Dedifferentiated amniotic fluid mesenchymal stem cell (primary cell): ENCODE results near the gene GJB6.
"Not testable (repeated sequence)": the region's sequence is repeated elsewhere in the genome, so short reads cannot be mapped to it uniquely, and the experiment has no call there.

Experiments
- DNase-seq: peaks from one replicate; pipeline ENCODE4 v3.0.0-alpha.2; 2016; ENCODE audit errors: extremely low spot score

Gene GJB6

DNA sequence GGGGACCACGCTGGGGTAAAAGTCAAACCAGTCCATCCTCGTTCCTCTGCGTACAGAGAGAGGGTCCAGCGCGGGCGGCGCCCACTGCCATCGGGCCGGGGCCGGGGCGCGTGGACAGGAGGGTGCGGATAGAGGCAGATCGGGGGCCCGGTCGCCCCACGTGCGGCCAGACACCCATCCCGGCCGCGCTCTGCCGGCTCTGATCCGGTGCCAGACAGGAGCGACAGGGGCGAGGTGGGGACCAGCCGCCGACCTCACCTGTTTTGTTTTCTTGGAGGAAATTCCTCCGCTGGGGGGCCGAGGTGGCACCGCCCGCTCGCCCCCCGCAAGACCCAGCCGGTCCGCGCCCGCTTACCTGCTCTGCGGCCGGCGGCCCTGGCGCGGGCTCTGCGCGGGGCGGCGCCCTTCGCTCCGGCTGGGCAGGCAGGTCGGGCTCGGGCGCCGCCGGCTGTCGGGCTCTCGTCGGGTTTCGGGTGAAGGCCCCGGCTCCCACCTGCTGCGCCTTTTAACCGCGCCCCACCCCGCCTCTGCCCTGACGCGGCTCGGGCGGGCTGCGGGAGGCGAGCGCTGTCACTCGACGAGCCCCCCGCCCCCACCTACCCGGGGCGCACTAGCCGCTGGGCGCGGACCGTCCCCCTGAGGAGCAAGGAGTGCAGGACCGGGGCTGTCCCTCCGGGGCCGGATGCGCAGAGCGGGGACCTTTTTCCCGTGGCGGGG lies at the start of gene GJB6:
GJB6 (minus strand) TSS at position 481 of the 717 bp plus-strand sequence. CDS start 8,839 bp downstream, outside the sequence.
- DNase-seq: no peak

DNA sequence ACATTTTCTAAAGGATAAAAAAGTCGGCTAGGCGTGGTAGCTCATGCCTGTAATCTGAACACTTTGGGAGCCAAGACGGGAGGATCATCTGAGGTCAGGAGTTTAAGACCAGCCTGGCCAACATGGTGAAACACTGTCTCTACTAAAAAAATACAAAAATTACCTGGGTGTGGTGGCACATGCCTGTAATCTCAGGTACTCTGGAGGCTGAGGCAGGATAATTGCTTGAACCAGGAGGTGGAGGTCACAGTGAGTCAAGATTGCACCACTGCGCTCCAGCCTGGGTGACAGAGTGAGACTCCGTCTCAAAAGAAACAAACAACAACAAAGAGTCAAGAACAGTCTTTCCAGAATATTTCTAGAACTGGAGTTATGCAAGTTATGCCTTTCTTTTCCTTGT lies 44.8 kb upstream of the GJB6 start:
- DNase-seq: not testable (repeated sequence)

DNA sequence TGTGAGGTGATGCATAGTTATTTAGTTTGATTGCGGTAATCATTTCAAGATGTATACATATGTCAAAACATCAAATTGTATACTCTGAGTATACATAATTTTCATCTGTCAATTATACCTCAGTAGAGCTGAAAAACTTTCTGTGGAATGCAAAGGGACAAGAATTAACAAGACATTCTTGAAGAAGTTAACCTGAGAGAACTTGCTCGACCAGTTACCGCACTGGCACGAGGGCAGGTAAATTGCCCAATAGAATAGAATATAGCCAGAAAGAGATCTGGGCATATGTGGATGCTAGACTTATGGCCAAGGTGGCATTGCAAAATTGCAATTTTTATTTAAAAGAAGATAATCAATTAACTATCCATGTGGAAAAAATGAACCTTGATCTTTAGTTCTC lies 42.3 kb upstream of the GJB6 start:
- DNase-seq: no peak

DNA sequence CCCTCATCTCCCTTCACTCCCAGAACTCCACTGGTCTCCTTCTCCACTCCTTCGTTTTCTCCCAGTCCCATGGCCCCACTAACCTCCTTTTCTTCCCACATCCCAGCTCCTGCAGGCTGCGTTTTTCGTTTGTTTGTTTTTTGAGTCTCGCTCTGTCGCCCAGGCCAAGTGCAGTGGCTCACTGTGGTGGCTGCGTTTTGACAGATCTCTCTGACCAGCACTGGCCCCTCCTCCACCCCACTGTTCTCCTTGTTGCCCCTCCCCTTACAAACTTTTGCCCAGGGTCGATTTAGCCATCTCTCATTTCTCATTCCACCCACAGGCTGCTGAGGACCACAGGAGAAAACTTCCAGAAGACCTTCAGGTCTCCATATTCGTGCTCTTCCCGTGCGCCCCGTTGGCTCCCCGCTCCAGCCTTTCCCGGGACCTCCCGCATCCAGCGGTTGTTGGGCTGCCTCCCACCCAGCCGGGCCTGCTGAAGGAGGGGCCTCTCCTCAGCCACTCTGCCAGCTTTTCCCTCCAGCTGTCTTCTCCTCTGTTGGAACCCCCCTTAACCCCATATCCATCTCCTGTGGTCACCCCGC lies 40.6 kb upstream of the GJB6 start:
- DNase-seq: no peak

DNA sequence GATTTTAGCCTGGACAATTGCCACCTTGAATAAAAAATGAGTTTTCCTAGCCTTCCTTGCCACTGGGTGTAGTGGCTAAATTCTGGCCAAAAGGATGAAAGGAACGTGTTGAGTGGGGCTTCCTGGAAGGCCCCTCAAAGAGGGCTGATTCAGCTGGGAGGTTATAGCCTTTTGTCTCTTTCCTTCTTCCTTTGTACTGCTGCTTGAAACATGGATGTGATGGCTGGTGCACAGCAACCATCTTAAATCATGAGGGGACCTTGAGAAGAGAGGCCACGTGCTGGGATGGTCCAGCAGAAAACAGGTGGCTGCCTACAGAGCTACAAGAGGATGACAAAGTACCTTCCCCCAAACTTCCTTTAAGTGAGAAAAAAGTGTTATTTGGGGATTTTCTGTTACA lies 40.0 kb upstream of the GJB6 start:
- no peak for DNase-seq

DNA sequence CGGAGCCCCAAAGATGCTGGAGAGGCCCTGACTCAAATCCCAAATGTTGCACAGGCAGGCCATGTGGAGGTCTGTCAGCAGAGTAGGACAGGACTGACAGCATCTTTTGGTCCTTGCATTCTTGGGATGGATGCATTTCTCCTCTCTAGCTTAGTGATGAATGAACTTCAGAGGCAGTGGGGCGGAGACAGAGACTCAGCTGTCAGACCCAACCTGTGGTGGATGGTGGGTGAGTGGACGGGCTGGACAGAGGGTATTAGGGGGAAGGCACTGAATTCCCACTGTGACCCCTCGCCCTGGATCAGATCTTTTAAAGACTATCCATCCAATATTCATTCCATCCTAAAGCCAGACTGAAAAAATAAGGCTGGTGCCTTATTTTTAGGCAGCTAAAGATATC lies 39.3 kb upstream of the GJB6 start:
- DNase-seq: no peak

DNA sequence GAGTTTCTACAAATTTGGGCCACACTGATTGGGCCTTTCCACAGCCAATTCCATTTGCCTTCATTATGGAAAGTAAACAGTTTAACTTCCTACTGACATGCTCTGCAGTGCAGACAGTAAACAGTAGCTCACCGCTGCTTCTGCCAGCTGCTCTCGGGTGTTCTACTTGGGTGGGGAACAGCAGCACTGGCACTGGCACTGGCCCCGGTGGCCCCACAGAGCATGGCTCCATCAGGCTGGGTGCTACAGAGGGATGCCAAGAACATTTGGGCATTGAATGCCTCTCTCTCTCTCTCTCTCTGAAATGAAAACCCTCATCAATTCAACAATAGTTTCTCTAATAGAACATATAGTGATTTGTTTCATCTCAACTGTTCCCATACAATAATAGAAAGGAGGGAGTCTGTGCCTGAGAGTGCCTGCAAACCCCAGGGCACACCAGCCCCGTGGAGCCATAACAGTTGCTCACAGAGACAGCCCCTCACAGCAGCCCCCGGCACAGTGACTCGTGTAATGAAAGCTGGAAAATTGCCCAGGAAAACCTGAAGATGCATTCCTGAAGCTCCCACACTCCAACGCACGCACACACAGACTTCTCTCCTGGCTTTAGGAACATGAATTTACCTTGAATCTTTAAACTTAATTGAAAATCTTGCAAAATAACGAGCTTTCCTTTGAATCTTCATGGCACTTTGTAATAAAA lies 38.2 kb upstream of the GJB6 start:
- no peak for DNase-seq

DNA sequence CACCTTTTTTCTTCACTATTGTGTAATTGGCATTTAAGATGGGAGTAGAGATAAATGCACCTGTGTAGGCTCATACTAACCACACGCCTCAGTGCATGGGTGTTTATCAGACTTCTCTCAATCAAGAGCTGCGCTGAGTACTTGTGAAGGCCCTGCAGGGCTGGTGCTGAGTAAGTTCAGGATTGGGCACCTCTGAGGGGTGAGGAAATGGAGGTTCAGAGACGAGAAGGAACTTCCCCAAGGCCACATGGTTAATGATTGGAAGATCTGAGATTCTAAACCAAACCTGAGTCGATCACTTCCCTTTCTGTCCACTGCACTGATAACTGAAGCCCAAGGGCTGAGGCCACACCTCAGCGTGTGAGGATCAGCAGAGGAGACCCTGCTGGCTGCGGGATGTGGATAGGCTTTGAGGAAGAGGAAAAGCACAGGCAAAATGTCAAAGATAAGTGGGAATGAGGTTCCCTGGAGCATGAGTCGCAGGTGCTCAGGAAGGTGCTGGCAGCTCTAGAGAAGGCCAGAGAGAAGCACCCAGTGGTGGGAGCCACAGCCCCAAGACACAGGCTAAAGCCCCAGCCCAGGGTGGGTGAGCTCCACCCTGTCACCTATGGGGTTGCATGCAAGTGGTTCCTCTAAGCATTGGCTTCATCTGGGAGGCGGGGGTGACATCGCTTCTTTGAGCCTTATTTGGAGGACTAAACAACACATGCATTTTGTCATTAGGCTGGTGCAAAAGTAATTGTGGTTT lies 32.3 kb upstream of the GJB6 start:
- no peak for DNase-seq

DNA sequence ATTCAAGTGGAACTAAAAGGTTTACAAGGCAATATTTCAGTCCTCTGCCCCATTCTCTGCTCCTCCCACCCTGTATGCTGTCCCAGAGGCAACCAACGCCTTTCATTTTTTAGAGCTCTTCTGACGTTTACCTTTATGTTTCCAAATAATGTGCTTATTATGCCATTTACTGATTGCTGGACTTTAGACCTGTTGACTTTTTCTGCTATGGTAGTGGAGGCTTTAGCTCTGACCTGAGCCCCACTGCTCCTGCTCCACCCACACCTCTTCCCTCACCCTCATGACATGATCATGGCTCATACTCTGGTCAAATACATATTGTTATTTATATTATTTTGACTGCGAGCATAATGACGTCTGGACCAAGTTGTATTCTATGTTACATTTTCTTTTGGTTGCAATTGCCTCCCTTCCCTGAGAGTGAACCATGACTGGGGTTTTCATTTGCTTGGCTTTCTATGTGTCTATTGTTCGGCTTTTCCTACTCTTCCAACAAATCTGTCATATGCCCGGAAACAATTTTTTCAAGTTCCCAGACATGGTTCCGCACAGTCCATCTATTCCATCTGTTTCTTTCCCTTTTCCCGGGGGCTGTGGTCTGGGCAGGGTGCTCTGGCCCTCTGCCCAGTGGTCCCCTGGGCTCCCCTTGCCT lies 31.4 kb upstream of the GJB6 start:
- no peak for DNase-seq

DNA sequence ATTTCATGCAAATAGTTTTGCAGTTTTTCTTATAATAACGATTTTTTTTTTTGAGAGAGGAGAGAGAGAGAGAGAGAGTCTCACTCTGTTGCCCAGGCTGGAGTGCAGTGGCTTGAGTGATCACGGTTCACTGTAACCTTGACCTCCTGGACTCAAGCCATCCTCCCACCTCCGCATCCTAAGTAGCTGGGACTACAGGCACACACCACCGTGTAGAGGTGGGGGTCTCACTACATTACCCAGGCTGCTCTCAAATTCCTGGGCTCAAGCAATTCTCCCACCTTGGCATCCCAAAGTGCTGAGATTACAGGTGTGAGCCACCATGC lies 26.8 kb upstream of the GJB6 start:
- DNase-seq: no peak

DNA sequence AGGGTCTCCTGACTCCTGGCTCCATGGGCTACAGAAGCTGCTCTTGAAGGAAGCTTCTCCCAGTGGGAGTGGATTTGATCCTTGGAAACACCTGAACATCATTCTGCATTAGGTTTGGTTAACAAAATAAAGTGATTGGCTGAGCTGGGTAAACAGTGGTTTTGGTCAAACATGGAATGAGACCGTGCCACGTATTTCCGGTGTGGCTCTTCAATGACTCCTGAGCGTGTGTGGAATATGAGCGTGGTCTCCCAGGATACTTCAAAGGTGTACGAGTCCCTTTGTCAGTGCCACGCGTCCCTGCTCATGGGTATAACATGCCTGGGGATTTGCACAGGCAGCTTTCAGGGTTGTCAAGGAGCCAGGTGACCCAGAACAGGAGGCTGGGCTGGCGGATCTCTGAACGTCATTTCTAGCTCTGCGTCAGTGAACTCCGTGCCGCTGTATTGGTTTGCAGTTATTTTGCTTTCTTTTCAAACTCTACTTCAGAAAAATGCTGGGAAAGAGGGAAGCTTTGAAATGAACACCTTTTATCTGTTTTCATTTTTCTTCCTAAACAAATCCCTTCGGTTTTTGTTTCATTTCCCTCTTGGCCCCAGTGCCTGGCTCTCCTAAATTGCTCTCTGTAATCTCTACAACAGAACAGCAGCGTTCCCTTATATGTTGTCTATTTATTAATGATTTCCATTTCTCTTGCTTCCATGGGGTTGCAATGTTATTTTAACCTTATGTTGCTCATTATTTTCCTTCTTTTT lies 26.3 kb upstream of the GJB6 start:
- DNase-seq: no peak

DNA sequence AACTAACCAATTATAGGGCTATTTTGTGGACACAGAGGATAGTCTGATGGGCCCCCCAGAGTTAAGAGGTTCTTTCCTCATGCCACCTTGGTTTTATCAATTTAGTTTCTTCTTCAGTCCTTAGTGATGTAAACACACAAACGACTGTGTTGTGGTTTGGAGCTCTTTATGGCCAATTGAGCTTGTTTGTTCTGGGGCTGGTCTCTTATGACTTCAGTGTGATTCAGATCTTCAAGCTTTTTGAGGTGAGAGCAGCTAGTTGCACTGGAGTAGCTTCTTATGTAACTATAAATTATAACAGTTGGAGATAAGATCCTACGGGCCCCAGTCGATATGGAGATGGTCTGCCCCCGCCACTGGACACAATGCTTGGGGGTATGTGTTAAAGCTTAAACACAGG lies 22.0 kb upstream of the GJB6 start:
- DNase-seq: no peak

DNA sequence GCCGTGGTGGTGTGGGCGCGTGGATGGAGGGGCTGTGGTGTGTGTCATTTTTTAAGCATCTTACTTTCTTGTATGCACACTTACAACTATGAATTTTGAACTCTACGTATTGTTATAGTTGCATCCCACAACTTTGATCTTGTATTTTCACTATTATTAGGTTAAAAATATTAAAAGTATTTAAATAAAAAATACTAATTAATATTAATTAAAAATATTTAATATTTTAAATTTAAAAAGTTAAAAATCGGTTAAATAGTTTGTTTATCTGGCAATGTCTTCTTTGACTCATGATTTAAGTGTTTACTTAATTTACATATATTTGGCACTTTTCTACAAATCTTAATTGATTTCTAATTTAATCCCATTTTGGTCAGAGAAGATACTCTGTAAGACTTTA lies 17.8 kb upstream of the GJB6 start:
- no peak for DNase-seq

DNA sequence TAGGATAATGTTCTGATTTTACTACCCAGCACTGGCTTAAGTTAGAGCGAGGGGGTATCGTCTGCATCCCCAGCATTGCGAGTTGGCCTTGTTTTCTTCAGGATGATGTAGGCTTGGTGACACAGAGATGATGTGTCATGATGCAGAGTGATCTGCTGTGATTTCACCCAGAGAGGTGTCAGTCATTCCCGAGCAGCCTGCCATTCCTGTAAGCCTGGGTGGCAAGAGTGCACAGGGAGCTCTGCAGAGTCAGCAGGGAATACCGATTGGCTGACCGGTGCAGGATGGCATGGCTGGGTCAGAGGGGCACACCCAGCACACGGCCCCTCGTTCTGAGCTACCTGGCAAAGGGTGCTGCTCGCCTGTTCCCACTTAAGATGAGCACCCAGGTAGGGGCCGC lies 15.8 kb upstream of the GJB6 start:
- DNase-seq: no peak

DNA sequence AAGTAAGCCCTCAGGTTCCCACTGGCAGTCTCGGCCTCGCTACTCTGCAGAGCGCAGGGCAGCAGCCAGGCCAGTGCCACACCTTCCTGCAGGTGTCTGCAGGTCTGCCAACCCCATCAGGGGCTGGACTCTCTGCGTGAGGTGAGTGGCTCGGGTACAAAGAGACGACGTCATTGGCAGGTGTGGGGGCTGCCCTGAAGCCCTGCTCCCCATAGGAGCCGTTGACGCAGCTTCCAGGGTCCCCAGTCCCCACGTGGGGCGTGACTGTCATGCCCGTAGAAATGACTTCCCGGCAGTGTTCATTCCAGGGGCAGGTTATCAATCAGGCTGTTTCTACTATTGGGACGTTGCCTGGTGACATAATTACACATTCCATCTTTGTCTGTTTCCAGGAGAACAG lies 15.3 kb upstream of the GJB6 start:
- no peak for DNase-seq

DNA sequence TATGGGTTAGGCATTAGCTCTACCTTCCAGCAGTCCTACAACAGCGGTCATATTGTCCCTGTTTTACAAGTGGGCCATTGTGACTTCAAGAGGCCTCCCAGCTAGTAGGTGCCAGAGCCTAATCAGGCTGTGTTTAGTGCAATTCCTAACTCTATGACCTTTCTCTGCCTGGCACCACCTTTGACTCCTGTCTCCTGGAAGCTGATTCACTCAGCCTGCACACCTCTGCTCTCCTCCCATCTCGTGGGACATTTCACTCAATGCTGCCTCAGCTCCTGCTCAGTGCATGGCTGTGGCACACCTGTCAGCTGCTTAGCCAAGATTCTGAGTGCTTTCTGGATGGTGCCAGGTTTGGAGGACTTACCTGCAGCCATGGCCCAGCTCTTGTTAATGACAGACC lies 9.5 kb upstream of the GJB6 start:
- no peak for DNase-seq

DNA sequence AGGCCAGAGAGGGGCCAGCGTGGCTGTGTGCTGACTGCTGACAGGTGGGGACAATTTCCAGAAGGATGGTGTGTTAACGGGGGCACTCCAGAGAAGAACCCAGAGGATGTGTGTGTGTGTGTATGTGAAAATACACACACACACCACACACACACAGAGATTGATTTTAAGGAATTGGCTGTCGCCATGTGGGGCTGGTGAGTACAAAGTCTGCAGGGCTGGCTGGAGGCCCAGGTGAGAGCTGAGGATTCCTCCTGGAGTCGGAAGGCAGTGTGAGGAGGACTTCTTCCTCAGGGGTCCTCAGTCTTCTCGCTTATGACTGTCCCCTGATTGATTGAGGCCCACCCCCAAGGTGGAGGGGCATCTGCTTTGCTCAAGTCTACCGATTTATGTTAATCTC lies 7.6 kb upstream of the GJB6 start:
- DNase-seq: no peak

DNA sequence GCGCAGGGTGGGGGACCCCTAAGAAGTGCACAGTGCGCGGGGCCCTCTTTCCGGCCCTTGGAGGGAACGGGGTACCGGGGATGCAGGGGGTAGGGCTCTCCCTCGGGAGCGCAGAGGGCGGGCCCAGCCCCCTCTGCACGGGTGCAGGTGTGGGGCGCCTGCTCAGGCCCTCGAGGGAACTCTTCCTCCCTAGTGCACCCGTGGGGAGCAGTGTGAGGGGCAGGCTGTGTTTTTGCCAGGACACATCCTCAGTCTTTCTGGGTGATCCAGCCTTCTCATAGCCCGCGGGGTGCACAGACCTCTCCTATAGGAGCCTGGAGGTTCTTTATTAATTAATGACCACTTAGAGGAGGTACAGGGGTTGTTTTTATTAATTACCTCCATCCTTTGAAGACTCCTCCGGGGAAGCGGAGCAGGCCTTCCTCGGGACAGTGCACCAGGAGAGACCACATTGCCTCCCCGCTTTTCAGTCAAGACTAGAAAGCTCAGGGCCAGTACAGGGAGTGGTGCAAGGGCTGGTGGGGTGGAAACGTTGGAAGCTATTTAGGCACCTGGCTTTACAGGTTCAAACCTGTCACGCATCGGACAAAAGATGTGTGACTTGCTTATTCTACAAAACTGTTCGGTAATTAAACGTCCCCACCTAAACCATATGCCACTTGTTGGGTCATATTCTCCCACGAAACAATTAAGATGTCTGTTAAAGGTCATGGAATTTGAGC lies 598 bp upstream of the GJB6 start:
- no peak for DNase-seq

DNA sequence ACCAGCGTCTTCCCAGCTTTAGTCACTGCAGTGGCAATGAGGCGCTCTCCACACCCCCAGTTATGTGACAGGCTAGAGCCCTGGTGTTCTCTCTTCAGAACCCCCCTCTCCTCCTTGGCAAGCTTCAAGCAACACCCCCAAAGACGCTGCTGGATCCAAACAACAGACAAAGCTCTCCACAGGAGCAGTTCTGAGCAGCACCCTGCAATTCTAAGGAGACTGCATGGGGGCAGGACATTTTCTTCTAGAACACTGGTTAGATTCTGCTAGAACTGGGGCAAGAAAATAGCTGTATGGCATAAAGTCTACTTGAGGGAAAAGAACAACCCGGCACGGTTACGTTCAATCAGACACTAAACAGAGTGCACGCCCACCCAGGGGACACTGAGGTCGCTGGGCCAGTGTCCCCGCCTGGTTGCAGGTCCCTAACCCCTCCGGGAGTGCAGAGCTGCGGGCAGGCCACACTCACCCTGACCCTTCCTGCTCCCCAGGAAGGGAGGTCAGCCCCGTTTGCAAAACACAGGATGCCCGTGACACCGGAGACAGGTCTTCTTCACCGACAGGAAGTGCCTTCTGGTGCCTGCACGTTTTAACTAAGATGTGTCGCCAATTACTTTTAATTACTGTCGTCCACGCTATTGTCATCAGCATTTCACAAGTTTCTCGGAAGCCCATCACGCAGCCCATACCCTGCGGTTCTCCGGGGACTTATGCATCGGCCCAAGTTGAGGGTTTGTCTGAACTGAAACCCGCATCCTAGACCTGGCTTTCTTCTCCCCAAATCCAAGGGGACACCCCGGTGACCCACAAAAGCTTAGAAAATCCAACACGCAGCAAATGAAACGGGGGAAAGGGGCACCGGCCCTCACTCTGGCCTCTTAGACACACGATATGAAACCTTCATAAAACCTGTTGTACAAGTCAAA lies 943 bp downstream of the GJB6 start:
- no peak for DNase-seq

DNA sequence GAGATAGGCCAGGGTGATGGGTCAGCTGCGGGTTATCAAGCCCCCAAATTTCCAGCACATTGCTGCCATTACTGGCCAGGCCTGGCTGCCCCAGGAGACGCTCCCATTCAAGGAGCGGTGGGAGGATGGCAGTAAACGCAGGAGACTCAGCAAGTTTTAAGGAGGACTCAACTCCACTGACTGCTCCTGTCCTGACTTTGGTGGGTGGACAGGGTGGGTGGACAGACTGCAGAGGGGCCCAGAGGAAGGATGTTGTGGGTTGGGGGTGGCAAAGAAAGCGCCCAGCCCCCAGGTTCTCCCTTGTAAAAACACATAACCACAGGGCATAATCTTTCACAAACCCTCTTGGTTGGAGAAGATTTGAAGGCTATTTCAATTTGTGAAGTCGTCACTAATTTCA lies 4.4 kb downstream of the GJB6 start:
- no peak for DNase-seq
